Daoy (cell line): ENCODE measurements around the gene TNFAIP8L3. TPM values are rescaled to one million over a fixed set of nuclear protein-coding genes. Genes with fewer than 3 reads are reported as not detected.

Experiments used
- DNase-seq: peaks from one replicate; pipeline ENCODE4 v3.0.0-alpha.2; 2015; ENCODE audit warnings: low read depth
- total RNA-seq: library from RNA; depleted of rRNA; stranded (reverse); fragments of >200 nt; shearing (Covaris generic); gene quantifications from 2 replicates; pipeline ENCODE4 v1.2.3, GENCODE V29; 2014

The TNFAIP8L3 gene
- total RNA-seq, 1 experiment from 2014 or later, result 0.97 TPM

DNA sequence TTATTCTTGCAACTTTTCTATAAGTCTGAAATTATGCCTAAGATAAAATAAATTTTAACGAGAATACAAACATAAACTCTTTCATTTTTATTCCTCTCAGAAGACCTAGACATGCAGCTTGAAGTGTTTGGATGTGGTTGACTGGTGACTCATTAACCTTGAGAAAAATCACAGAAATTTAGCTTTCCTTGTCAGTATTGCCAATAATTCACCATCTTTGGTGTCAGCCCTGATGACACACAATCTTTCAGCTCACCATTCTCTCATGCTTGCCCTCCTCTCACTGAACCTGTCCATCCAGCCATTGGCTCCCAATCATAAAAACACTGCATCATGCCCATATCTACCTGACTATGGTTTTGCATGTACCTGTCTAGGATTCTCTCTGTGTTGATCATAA lies 22.6 kb upstream of the TNFAIP8L3 start:
- peak; percentile 57 for DNase-seq

DNA sequence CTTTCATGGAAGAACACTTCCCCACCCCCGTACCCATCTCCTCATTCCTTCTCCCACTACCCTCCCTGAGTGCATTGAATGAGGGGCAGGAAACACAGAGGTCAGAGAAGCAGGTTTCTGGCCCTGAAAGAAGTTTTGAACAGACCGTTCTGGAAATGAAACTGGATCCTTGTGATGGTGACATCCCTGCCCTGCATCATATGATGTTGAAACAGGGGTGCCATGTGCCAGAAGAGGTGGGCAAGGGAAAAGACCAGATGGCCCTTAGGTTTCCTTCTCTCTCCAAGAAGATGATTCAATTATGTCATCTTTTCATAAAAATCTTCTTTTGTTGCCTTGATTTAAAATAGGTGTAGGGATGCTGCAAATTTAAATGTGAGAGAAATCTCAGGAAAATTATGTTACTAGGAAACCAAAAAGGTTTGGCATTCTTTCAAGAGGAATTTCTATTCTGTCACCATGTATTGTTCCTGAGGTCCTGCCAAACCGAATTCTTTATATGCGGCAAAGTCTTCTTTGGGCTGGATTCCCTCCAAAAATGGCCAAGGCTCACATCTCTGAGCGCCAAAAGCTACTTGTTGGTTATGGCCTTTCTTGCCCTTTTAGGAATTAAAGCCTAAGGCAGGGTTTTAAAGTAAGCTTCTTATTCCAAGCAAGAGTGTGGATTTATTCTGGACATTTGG lies 19.9 kb upstream of the TNFAIP8L3 start:
- no peak for DNase-seq

DNA sequence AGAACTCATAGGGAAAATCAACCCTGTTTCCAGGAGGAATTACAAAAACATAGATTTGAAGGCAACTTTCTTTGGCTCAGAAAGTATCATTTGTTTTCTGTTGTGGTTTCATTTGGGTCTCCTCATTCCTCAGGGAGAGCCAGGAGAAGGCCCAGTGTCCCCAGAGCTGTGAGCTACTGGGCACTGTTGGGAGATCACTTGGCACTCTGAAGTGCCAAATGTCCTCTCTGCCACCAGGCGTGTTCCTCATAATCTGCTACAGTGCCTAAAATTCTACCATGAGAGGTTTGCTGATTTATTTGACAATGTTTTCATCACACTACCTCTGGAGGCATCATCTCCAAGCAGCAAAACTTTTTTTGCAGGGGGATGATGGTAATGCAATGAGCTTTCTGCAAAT lies 17.4 kb upstream of the TNFAIP8L3 start:
- DNase-seq, result no peak

DNA sequence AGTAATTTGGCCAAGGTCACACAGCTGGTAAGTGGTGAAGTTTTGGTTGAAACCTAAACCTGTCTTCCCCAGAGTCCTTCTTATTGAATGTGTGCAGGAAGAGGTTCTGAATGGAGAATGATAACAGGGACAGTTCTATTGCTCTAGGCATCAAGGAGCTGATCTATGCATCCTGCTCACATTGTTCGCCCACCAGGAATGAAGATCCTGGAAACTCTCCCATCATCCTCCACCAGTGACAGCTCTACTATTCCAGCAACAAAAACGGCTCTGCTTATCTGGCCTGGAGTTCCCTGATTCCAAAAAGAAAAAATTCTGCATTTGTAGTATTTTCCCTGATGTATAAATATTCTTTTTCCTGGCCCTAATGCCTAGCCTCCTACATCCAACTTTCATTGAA lies 16.4 kb upstream of the TNFAIP8L3 start:
- no peak for DNase-seq

DNA sequence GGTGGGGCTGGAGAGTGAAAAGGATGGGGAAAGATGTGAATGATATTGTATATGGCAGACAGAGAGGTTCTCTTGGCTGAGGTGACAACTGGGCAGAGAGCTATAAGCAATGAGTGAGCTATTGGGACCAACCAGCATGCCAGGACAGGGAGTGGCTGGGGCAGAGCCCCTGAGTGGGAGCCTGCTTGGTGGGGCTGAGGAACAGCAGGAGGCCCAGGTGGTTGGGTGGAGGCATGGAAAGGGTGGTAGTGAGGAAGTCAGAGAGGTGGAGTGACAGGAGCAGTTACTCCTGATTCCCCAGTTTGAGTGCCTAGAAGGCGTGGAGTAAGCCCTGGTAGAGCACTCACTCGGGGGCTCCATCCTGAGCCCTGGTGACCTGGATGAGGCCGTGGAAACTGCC lies 15.5 kb upstream of the TNFAIP8L3 start:
- no peak for DNase-seq

DNA sequence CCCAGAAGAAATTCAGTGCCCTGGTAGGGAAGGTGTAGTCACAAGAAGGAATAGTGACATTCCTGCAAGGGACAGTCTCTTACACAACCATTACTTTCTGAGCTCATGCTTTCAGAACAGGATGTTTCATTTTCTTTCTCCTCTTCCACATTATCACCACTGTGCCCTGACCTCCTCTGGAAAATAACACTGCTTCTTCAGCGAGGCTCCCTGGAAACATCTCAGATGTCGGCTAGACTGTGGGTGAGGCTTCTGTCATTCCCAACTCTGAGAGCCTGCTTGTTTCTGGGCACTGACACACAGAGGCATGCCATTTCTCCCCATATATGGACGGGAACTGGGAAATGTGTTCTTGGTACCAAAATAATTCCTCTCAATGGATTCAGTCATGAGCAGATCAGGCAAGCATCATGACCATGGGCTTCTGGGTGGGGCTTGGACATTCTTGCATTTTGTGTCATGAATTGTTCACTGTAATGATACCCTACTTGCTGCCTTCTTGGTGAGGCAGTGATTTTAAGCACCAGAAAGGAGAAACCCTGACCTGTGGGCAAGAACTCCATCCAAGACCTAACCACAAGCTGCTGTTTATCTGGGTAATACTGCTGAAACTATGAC lies 14.3 kb upstream of the TNFAIP8L3 start:
- peak; percentile 80 for DNase-seq

DNA sequence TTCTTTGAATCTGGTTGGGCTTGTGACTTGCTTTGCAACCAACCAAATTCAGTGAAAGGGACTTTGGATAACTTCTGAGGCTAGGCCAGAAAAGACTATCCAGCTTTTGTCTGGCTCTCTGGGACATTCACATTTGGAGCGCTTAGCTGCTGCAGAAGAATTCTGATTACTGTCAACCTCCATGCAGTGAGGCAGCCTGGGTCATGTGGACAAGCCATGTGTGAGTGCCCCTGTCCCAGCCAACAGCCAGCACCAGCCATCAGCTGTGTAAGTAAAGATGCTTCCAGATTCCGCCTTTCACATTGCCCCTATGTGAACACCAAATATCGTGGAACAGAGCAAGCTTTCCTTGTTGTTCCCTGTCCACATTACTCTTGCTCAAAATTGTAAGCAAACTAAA lies 12.9 kb upstream of the TNFAIP8L3 start:
- DNase-seq, result no peak

DNA sequence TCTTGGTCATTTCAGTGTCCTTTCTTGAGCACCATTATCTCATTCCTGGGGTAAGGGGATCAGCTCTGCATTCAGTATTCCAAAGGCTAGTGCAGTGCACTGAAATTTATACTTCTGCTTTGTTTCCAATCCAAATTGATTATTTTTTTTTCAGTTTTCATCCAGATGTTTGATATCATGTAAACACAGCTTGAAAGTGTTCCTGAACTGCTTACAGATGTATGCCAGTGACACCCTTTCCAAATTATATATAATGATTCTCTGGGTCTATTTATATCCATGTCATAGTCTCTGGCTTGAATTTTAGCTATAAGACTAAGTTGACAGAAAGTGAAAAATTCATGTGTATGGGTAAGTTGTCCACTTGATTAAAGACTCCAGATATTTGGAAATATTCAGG lies 11.8 kb upstream of the TNFAIP8L3 start:
- no peak for DNase-seq

DNA sequence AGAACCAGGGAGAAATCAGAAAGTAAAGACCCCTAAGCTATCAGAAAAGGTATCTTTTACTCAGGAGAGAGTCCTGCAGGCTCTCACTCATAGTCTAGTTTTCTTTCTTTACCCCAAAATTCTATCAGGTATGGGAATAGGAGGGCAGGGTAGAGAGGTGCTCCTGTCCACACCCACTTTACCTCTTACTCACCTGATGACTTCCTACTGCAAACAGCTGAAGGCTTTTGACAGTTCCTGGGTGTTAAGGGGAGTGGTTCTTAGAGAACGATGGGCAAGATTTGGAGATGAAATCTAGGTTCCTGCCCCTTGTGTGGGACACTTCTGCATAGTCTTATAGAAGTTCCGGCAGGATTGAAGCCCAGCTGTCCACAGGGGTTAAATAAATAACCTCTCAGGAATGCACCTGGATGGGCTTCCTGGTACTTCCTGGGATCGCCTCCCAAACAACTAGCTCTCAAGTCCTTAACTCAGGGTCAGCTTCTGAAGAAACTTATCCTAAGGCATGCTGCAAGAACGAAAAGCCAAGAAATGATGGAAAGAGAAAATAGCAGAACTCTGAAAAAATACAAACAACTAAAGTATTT lies 10.8 kb upstream of the TNFAIP8L3 start:
- no peak for DNase-seq

DNA sequence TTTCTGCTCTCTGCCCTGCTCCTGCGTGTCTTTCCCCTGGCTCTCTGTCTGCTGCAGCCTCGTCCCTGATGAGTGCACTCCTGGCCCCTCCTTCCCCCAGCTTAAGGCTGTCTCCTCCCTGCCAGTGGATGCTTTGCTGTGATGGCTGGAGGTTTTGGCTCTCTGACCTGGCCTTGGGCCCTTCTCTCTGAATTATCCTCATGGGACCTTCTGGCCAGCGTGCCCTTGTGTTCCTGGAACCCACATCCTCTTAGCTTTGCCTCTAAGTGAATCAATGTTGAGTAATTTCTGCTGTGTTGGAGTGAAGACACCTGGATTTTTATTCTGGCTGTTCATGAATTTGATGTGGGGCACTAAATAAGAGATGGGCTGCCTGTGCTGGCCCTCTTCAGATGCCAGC lies 9.8 kb upstream of the TNFAIP8L3 start:
- DNase-seq, result no peak

DNA sequence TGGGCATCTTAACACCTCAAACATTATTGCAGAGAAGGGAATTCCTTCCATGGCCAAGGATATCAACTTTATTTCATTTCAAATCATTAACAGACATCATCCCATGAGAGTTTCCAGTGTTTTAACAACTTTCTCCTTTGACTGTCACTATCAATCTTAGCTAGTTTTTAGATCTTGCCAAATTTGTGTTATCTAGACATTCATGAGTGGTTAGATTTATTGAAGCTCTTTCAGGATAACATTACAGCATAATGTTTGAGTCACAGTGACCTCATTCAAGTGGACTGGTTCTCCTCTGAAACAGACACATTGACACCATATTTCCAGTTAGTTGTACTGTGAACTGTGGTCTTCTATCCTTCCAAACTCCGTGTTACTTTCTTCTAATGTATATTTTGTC lies 8.6 kb upstream of the TNFAIP8L3 start:
- peak; percentile 72 for DNase-seq

DNA sequence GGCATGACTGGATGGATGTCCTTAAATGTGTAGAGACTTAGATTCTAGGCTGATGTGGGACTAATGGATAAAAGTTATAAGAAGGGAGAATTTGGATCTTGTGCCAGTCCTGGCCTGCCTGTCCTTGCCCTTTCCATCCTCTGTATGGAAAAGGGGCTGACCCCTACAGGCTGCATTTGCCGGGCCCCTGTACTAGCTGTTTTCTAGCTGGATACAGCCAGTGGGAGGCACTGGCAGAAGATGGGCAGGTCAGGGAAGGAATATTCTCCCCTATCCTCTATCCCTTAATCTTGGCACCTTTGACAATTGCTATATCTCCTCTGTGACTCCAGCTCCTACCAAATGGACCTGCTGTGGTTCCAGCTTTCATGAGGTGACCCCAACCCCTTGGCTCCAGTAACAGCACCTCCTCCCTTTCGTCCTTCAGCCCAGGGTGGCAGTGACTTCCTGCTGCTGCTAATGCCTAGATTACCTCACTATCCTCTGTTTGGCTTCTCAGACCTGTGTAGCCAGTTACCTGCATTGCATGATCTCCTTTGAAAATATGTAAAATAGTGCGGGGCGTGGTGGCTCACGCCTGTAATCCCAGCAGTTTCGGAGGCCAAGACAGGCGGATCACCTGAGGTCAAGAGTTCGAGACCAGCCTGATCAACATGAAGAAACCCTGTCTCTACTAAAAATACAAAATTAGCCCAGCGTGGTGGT lies 6.2 kb upstream of the TNFAIP8L3 start:
- DNase-seq, result no peak

DNA sequence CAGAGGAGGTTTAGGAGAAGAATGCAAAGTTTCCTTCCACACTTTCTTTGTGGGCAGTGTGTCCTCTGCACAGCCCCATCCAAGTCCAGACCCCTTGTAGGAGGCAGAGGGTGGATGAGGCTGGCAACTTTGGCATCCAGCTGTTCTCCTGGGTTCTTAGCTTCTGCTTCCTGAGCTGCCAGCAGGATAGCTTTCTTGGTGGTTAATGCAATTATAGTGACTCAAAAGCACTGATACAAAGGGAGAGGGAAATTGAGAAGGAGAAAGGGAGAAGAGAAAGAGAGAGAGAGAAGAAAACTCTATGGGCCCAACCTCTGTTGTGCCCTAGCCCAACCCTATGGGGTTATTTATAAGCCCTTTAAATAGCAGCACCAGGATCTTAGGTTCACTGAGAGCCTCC lies 4.5 kb upstream of the TNFAIP8L3 start:
- no peak for DNase-seq

DNA sequence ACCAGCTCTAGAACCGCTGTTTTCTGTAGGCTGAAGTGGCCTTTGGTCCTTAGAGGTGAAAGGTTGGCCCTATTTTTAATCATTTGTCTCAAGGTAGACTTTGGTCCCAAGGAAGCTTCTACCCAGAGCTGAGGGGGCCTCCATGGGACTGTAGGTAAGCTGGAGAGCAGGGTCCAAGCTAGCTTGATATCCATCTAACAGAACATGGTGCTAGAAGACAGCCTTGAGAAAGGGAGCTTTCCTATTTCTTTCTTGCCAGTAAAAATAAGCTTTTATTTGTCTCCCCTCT lies 3.6 kb upstream of the TNFAIP8L3 start:
- no peak for DNase-seq

DNA sequence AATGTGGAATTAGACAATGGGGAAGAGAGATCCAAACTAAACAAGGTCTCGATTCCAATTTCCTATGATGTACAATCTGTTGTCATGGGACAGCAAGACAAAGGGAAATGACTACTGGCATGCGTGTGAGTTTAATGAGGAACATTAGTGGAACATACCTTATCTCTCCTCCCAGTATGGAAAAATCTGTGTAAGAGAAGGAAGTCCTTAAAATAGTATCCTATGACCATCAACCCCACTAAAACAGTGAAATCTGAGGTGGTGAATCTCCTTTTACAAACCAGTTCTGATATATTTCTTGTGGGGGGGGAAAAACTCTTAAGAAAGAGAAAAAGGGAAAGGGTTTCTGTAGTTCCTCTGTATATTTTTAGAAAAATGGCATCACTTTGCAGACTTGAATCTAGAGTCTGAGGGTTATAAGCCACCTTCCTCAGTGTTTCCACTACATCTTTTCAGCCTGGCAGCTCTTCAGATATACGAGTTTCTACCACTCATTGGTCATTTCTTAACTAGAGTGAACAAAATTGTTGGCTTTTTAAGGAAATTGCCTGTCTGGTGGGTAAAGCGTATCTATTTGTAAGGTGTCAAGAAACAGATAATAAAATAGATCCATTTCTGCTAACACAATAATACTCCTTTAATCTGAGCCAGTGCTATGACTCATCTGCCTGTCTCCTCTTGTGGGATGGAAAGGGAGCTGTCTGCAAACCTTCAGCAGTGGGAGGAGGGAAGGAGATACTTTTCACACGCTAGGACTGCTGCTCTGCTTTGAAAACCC lies 3.0 kb upstream of the TNFAIP8L3 start:
- DNase-seq, result peak; percentile 84

DNA sequence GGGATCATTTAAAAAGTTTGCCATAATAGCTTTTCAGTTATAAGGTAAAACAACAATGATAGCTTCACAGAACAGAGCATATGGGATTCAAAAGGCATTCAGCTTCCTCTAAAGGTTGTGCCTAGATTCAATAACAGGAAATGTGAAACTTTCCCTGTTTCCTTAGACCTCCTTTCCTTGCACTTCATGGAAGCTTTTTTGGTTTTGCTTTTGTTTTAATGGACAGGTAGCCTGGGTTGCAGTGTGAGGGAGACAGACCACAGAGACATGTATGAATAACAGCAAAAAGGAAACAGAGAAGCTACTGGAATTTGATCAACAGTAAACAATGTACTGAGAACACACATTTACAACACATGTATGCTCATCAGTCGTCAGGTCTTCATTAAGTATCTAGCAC lies 2.3 kb upstream of the TNFAIP8L3 start:
- no peak for DNase-seq

DNA sequence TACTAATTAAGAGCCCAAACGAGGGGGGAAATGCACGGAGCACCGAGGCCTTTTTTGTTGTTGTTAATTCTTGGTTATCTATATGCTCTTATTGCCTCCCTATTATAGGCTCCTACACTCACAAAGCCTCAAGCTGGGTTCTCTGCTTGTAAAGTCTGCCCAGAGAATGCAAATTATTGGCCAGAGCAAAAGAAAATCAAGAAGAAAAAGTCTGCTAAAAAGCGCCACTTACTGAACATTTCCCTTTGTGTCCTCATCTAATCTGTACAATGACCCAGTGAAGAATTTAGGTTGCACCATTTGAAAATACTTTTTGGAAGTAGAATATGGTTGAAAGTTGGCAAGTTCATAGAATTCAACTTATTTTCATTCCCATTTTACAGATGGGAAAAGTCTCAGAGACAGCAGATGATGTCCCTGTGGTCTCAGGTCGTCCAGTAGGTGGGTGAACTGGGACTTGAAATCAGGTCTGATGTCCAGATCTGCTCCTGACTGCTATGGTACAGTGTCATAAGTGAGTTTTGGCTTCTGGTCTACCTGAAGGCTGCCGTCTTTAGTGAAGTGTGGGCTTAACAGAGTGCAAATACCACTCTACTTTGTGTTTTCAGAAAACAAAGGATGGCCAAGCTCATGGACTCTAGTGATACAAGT lies 1.1 kb upstream of the TNFAIP8L3 start:
- no peak for DNase-seq

DNA sequence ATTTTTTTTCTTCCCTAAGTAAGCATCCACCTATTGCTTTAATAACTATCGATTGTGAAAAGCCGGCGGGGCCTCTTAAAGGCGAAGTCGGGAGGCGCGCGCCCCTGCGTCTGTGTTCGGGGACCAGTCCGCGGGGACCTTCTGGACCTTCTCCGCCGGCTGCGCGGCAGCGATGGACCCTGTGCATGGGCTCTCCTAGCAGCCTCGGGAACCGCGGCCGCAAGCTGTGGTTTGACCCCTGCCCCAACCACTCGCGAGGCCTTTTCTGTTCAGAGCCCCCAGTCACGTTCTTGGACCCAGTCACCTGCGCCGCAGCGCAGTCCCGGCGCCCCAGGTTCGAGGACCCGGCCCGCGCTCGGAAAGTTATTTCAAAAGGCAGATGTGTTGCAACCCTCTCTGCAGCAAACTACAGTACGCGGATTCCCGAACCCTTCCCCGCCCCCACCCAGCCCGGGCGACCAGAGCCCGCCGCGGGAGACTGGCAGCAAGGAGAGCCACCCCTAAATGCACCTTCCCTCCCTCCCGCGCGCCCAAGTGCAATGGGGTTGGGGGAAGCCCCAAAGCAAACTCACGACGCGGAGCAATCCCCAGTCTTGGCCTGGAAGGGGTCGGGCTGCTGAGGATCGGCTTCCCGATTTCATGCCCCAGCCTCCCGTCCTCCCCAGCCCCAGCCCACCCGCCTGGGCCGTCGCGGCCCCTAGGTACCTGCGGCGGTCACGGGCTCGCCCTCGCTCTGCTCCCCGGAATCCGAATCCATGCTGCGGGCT lies 684 bp downstream of the TNFAIP8L3 start:
- DNase-seq, result peak; percentile 39

DNA sequence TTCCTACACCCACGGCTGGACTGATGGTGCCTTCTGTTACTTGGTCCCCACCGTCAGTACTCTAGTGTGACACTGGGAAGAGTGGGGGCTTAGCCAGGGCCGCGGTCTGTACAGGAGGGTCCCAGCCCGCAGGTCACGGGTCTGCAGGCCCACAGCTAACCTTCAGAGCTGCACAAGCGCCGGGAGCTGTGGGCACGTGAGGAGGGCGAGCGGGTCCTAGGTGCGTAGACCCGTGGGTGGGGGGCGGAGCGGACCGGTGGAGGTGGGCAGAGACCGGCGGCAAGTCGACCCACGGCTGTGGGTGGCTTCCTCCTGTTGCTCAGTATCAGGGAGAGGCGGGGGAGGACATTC lies 1.2 kb downstream of the TNFAIP8L3 start:
- DNase-seq, result no peak

DNA sequence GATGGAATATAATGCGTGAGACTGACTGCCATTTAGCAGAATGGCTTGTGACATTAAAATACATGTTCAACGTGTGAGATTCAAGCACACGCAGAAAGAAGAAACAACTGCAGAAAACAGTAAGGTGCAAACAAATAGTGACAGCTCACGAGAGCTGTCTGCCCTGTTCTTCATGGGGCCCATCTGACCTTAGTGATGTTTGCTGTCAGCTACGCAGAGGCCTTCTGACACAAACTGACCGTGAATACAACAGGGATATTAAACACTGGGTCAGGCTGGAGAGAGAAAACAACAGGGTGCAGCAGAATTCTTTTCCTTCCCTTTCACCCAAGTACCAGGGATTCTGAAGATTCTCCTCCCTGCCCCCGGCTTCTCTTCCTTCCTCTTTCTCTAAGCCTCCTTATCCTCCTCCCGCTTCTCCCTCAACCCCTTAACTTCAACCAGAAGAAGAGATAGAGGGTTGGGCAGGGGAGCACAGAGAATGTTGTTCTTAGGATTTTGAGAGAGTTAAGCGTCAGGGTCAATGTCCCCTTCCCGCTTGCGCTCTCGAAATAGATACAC lies 2.1 kb downstream of the TNFAIP8L3 start:
- no peak for DNase-seq

DNA sequence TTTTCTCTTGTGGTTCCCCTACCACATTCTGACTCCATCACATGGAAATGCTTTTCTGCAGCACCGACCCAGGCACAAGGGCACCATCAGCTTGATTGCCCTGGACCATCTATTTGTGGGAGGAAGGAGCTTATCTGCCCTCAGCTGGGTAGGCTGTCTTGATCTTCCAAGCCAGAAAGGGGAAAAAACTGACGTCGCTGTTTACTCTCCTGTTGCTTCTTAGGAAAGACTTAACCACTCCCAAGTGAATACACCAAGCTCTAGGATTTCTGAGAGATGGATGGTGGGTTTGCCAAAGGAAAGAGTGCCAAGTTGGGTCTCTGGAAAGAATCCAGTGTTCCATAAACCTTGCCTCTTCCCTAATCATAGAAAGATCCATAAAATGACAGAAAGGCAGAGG lies 4.0 kb downstream of the TNFAIP8L3 start:
- no peak for DNase-seq
